HepG2 (cell line): ENCODE data around the gene CNP. TPM values are rescaled to one million over a fixed set of nuclear protein-coding genes. Genes with fewer than 3 reads are reported as not detected.
A peak's percentile ranks its signal among the peaks of the same experiment; 100 is the strongest.

Source experiments
- ATAC-seq: fragments of 200-7000 bp; cut with Tn5 transposase; 3 replicates; pipeline ENCODE4 v1.9.1; 2020; ENCODE audit warnings: mild to moderate bottlenecking, moderate library complexity
- BruUV-seq: library from RNA; stranded (reverse); fragments of 400-500 nt; replicated peaks from 2 replicates; lab custom pipeline; 2021; lab: Mats Ljungman, UMichigan
- CTCF ChIA-PET: fragments of 300-600 bp; formaldehyde crosslinking; extraction: SDS; loops from one replicate; lab custom pipeline; 2021; ENCODE audit warnings: low total read pairs, inconsistent platforms, low intra/inter-chr PET ratio; lab: Yijun Ruan, JAX
- POLR2A ChIA-PET: fragments of 350-600 bp; sonication (Branson Sonifier 250); formaldehyde crosslinking; loops from one replicate; lab custom pipeline; 2020; ENCODE audit warnings: antibody characterized with exemption, inconsistent platforms; lab: Yijun Ruan, JAX
- DNase-seq: peaks from one replicate; pipeline ENCODE4 v3.0.0-alpha.2; 2015; ENCODE audit warnings: low spot score
- FAIRE-seq: peaks from 3 replicates; lab custom pipeline; 2011; peaks lifted over from hg19 to GRCh38; lab: Jason Lieb, UNC
- H2AFZ ChIP-seq: one replicate; pipeline ENCODE4 v1.6.1; 2011; ENCODE audit warnings: low read length, inconsistent platforms
- H3K27ac ChIP-seq: fragments of 300-600 bp; 3 replicates; pipeline ENCODE4 v1.8.0; 2011; ENCODE audit warnings: mixed run types, mild to moderate bottlenecking, mixed read lengths, low read length, inconsistent platforms; ENCODE audit not compliant: insufficient read depth; ENCODE audit errors: extremely low read length
- H3K27me3 ChIP-seq, 2 experiments: fragments of 200-600 bp in 1 of 2; 2 replicates in 1 of 2; 3 replicates in 1 of 2; pipeline versions ENCODE4 v1.6.0 to v1.8.0; 2011; ENCODE audit warnings: low read length in 2 of 2, mild to moderate bottlenecking in 2 of 2, moderate library complexity in 2 of 2, inconsistent platforms in 1 of 2; ENCODE audit not compliant: insufficient read depth in 2 of 2, control insufficient read depth in 1 of 2
- H3K36me3 ChIP-seq, 2 experiments: fragments of 200-600 bp in 1 of 2; replicated peaks in 1 of 2; 2 replicates in 1 of 2; 3 replicates in 1 of 2; pipeline versions ENCODE4 v1.5.1 to v1.8.0; 2011; ENCODE audit warnings: low read length in 2 of 2, inconsistent platforms in 1 of 2; ENCODE audit not compliant: insufficient read depth in 2 of 2, control insufficient read depth in 1 of 2
- H3K4me1 ChIP-seq: 2 replicates; pipeline ENCODE4 v1.5.1; 2012; ENCODE audit warnings: low read length, inconsistent platforms; ENCODE audit not compliant: insufficient read depth
- H3K4me2 ChIP-seq: 2 replicates; pipeline ENCODE4 v1.6.0; 2011; ENCODE audit warnings: low read depth, low read length, inconsistent platforms
- H3K4me3 ChIP-seq, 3 experiments: fragments of 200-600 bp in 1 of 3; sonication (generic), shearing (Covaris generic) in 1 of 3; replicated peaks in 1 of 3; 2 replicates each; pipeline ENCODE4 v1.5.1; 2011 to 2016; ENCODE audit warnings: low read length in 3 of 3, inconsistent platforms in 2 of 3, low read depth in 2 of 3, mild to moderate bottlenecking in 2 of 3, control low read depth in 1 of 3, mixed read lengths in 1 of 3; ENCODE audit not compliant: insufficient read depth in 1 of 3
- H3K79me2 ChIP-seq: one replicate; pipeline ENCODE4 v1.6.1; 2011; ENCODE audit warnings: low read length, inconsistent platforms; ENCODE audit not compliant: insufficient read depth
- H3K9ac ChIP-seq: 2 replicates; pipeline ENCODE4 v1.6.0; 2011; ENCODE audit warnings: mild to moderate bottlenecking, low read depth, low read length, inconsistent platforms; ENCODE audit not compliant: insufficient read depth
- H3K9me3 ChIP-seq: 2 replicates; pipeline ENCODE4 v1.5.1; 2012; ENCODE audit warnings: mild to moderate bottlenecking, low read length
- H4K20me1 ChIP-seq: 2 replicates; pipeline ENCODE4 v1.6.0; 2011; ENCODE audit warnings: inconsistent platforms, mild to moderate bottlenecking, low read length, moderate library complexity; ENCODE audit not compliant: insufficient read depth
- AGO2 ChIP-seq: fragments of 200-400 bp; formaldehyde crosslinking; optimal IDR thresholded peaks from 2 replicates; pipeline ENCODE3; 2017; ENCODE audit warnings: mild to moderate bottlenecking, low read depth, low read length, moderate library complexity
- ARNTL ChIP-seq: sonication (generic); formaldehyde crosslinking; IDR thresholded peaks from 2 replicates; pipeline ENCODE4 v1.4.0; 2020; ENCODE audit warnings: mild to moderate bottlenecking, missing genetic modification reagents
- BORCS8-MEF2B ChIP-seq: sonication (generic); formaldehyde crosslinking; IDR thresholded peaks from 2 replicates; pipeline ENCODE4 v1.8.0; 2022; ENCODE audit warnings: mild to moderate bottlenecking, missing genetic modification reagents
- CENPT ChIP-seq: sonication (generic); formaldehyde crosslinking; IDR thresholded peaks from 2 replicates; pipeline ENCODE4 v1.8.0; 2022; ENCODE audit warnings: low read depth, mild to moderate bottlenecking, moderate library complexity, missing genetic modification reagents
- ELF4 ChIP-seq: sonication (generic); formaldehyde crosslinking; IDR thresholded peaks from 2 replicates; pipeline ENCODE4 v1.5.0; 2020; ENCODE audit warnings: missing genetic modification reagents, mild to moderate bottlenecking, moderate library complexity, borderline replicate concordance
- IRF9 ChIP-seq: sonication (generic); formaldehyde crosslinking; IDR thresholded peaks from 2 replicates; pipeline ENCODE4 v1.8.0; 2022; ENCODE audit warnings: missing genetic modification reagents, mild to moderate bottlenecking, borderline replicate concordance
- NCOA2 ChIP-seq: sonication (generic); formaldehyde crosslinking; IDR thresholded peaks from 2 replicates; pipeline ENCODE4 v1.8.0; 2022; ENCODE audit warnings: inconsistent platforms
- POLR2G ChIP-seq: fragments of 200-400 bp; formaldehyde crosslinking; IDR thresholded peaks from 2 replicates; pipeline ENCODE4 v1.6.1; 2018; ENCODE audit warnings: mild to moderate bottlenecking, low read depth, low read length, moderate library complexity
- RBFOX2 ChIP-seq: fragments of 200-400 bp; formaldehyde crosslinking; IDR thresholded peaks from 2 replicates; pipeline ENCODE4 v1.6.1; 2017; ENCODE audit warnings: low read depth, mild to moderate bottlenecking, low read length
- RBM22 ChIP-seq: fragments of 200-400 bp; formaldehyde crosslinking; optimal IDR thresholded peaks from 2 replicates; pipeline ENCODE3; 2017; ENCODE audit warnings: mild to moderate bottlenecking, low read length, moderate library complexity
- U2AF1 ChIP-seq: fragments of 200-400 bp; formaldehyde crosslinking; optimal IDR thresholded peaks from 2 replicates; pipeline ENCODE3; 2017; ENCODE audit warnings: mild to moderate bottlenecking, low read depth, low read length
- ZFYVE20 ChIP-seq: sonication (generic); formaldehyde crosslinking; IDR thresholded peaks from 2 replicates; pipeline ENCODE4 v1.8.0; 2023; ENCODE audit warnings: low read depth, mild to moderate bottlenecking, moderate library complexity, missing genetic modification reagents, borderline replicate concordance
- ZNF205 ChIP-seq: IDR thresholded peaks from 2 replicates; pipeline ENCODE4 v1.6.1; 2018; ENCODE audit warnings: missing biosample characterization, missing genetic modification reagents
- ZNF335 ChIP-seq: sonication (generic); formaldehyde crosslinking; IDR thresholded peaks from 2 replicates; pipeline ENCODE4 v1.4.0; 2020; ENCODE audit warnings: missing genetic modification reagents
- ZNF768 ChIP-seq: sonication (generic); formaldehyde crosslinking; IDR thresholded peaks from 2 replicates; pipeline ENCODE4 v1.4.0; 2020; ENCODE audit warnings: missing genetic modification reagents
- ZNF83 ChIP-seq: sonication (generic); formaldehyde crosslinking; IDR thresholded peaks from 2 replicates; pipeline ENCODE4 v1.4.0; 2020; ENCODE audit warnings: missing genetic modification reagents, mild to moderate bottlenecking, borderline replicate concordance
- WGBS: methylation state at CpG from one replicate; pipeline ENCODE4 v1.1.6; 2017; ENCODE audit warnings: low lambda C conversion rate; 5-methylcytosine and 5-hydroxymethylcytosine counted together
- in situ Hi-C: cut with HindIII; loops from 2 replicates; pipeline ENCODE4 v1.10.0; 2017; ENCODE audit warnings: low pct_unique_long_range_greater_than_20kb; ENCODE audit not compliant: extremely low pct_ligation_motif_present
- intact Hi-C: fragments of 100-400 bp; cut with micrococcal nuclease; formaldehyde crosslinking; loops from one replicate; pipeline ENCODE4 v1.10.0; 2022; ENCODE audit not compliant: unreplicated experiment
- polyA plus RNA-seq, 8 experiments: library from polyadenylated mRNA; depleted of rRNA in 3 of 8; stranded (reverse) in 7 of 8; unstranded in 1 of 8; fragments of >200 nt; fragmentation: Illumina TruSeq in 4 of 8; extraction: Trizol in 4 of 8; gene quantifications; 2 replicates each; pipeline versions ENCODE4 v1.2.1 to v1.2.3, GENCODE V29; 2011 to 2016; ENCODE audit warnings: low read depth in 4 of 8, missing spikeins in 1 of 8, mixed read lengths in 1 of 8; ENCODE audit not compliant: insufficient read depth in 1 of 8
- total RNA-seq, 5 experiments: library from RNA; depleted of rRNA; stranded (reverse); fragments of >200 nt; fragmentation: Illumina TruSeq; extraction: Trizol; gene quantifications; 2 replicates each; pipeline ENCODE4 v1.2.3, GENCODE V29; 2016; ENCODE audit warnings: low read depth in 1 of 5
- TF ChIP-seq, protein P1 (sequence below): IDR thresholded peaks from 2 replicates; pipeline ENCODE4 v1.6.1; 2016; ENCODE audit warnings: missing biosample characterization, missing genetic modification reagents, low read depth

The CNP gene
- total and polyA plus RNA-seq, 2 of the 13 experiments (the other 11 are each of a cell fraction or from before 2014, with no cell fraction given), result 97.2 to 161 TPM

DNA sequence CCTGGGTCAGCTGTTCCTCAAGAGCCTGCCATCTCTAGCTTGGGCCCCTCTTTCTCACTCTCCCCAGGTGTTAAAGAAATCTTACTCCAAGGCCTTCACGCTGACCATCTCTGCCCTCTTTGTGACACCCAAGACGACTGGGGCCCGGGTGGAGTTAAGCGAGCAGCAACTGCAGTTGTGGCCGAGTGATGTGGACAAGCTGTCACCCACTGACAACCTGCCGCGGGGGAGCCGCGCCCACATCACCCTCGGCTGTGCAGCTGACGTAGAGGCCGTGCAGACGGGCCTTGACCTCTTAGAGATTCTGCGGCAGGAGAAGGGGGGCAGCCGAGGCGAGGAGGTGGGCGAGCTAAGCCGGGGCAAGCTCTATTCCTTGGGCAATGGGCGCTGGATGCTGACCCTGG is 6.8 kb downstream of the CNP start:
- intact Hi-C loops (no loop called here), in situ Hi-C loops (no loop called here)
- ATAC-seq (no peak), FAIRE-seq (no peak), DNase-seq (no peak)
- ChIA-PET CTCF (no interaction called here), POLR2A (interaction anchor here (0.6 to 4.1 kb wide), 7 partner anchors 7 to 149 kb away, joined by 3 to 38 read pairs (median 12); partner anchors contain the start of genes CNP and DNAJC7)
- no peak overlapping the region for H3K4me3 ChIP-seq
- no peaks in the 10 kb centered on the region for H3K27me3 ChIP-seq
- no TSS peak for BruUV-seq
- peaks cover 23% of the 10 kb centered on the region for H3K79me2 ChIP-seq
- H3K27ac ChIP-seq, result no peak overlapping the region
- H3K4me2 ChIP-seq, result no peak overlapping the region
- WGBS, result 99% methylated on average over 19 of the region's 19 CpGs
- no peak overlapping the region for H2AFZ ChIP-seq
- no peak overlapping the region for H3K9ac ChIP-seq
- TF ChIP-seq ZNF335 (CRISPR knock-in tag) (no peak), IRF9 (CRISPR knock-in tag) (no peak), CENPT (CRISPR knock-in tag) (0 out of 2 replicates have a peak, but pooled peaks have one; percentile 36), NCOA2 (CRISPR knock-in tag) (no peak), POLR2G (0 out of 2 replicates have a peak, but pooled peaks have one; percentile 1), ZNF205 (CRISPR knock-in tag) (no peak), ARNTL (CRISPR knock-in tag) (no peak), RBFOX2 (peak; percentile 80), AGO2 (peak; percentile 98), U2AF1 (no peak), ELF4 (CRISPR knock-in tag) (no peak), BORCS8-MEF2B (CRISPR knock-in tag) (peak; percentile 54; the same call in 1 of the 2 replicates), ZNF83 (CRISPR knock-in tag) (no peak), ZNF768 (CRISPR knock-in tag) (0 out of 2 replicates have a peak, but pooled peaks have one; percentile 13), ZFYVE20 (no peak), RBM22 (peak; percentile 73)
- TF ChIP-seq, protein P1, sequence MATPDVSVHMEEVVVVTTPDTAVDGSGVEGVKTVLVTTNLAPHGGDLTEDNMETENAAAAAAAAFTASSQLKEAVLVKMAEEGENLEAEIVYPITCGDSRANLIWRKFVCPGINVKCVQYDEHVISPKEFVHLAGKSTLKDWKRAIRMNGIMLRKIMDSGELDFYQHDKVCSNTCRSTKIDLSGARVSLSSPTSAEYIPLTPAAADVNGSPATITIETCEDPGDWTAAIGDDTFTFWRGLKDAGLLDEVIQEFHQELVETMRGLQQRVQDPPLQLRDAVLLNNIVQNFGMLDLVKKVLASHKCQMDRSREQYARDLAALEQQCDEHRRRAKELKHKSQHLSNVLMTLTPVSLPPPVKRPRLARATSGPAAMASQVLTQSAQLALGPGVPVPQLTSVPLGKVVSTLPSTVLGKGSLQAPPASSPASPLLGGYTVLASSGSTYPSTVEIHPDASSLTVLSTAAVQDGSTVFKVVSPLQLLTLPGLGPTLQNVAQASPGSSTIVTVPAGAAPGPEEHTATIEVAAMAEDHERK, result no peak
- H3K9me3 ChIP-seq, result no peaks in the 10 kb centered on the region
- H4K20me1 ChIP-seq, result peaks cover 12% of the 10 kb centered on the region; the same call in 1 of the 2 replicates
- peaks cover 49 to 84% of the 10 kb centered on the region in 2 experiments for H3K36me3 ChIP-seq
- H3K4me1 ChIP-seq, result peaks cover 32% of the 10 kb centered on the region
